GM12878 (cell line): ENCODE results near the gene SPTLC3.

Source experiments
- CBX5 ChIP-seq: sonication (generic); IDR thresholded peaks from 2 replicates; pipeline ENCODE4 v1.6.1; 2016; ENCODE audit warnings: low read depth, moderate library complexity, mild to moderate bottlenecking, inconsistent platforms
- CREM ChIP-seq: IDR thresholded peaks from 2 replicates; pipeline ENCODE4 v1.6.1; 2014; ENCODE audit warnings: antibody characterized with exemption, low read depth
- FOXK2 ChIP-seq: fragments of 450-650 bp; IDR thresholded peaks from 2 replicates; pipeline ENCODE4 v1.6.1; 2017; ENCODE audit warnings: mild to moderate bottlenecking, moderate library complexity
- FOXM1 ChIP-seq: IDR thresholded peaks from 2 replicates; pipeline ENCODE4 v1.6.1; 2012; ENCODE audit warnings: low read depth, mild to moderate bottlenecking, inconsistent platforms, low read length, moderate library complexity
- JUNB ChIP-seq: IDR thresholded peaks from 2 replicates; pipeline ENCODE4 v1.6.1; 2016; ENCODE audit warnings: antibody characterized with exemption, mild to moderate bottlenecking
- POLR2AphosphoS5 ChIP-seq: IDR thresholded peaks from 2 replicates; pipeline ENCODE4 v1.6.1; 2011; ENCODE audit warnings: mild to moderate bottlenecking, low read length, inconsistent platforms
- SIN3A ChIP-seq: IDR thresholded peaks from 2 replicates; pipeline ENCODE4 v1.6.1; 2012; ENCODE audit warnings: low read depth, low read length, improper control_type of control experiment
- SMAD1 ChIP-seq: fragments of 450-650 bp; IDR thresholded peaks from 2 replicates; pipeline ENCODE4 v1.6.1; 2018; ENCODE audit warnings: mild to moderate bottlenecking, low read depth; ENCODE audit not compliant: partially characterized antibody
- SMC3 ChIP-seq: IDR thresholded peaks from 2 replicates; pipeline ENCODE4 v1.6.1; 2011; ENCODE audit warnings: low read length, improper control_type of control experiment, borderline replicate concordance
- TF ChIP-seq, protein P1 (sequence below), 3 experiments: IDR thresholded peaks in 2 of 3; conservative IDR thresholded peaks in 1 of 3; 2 replicates each; pipeline ENCODE4 v1.5.1; 2011; ENCODE audit warnings: low read depth in 3 of 3, low read length in 3 of 3, mild to moderate bottlenecking in 3 of 3, control low read depth in 2 of 3, moderate library complexity in 2 of 3, inconsistent platforms in 1 of 3, mixed read lengths in 1 of 3; ENCODE audit not compliant: control insufficient read depth in 2 of 3, insufficient read depth in 1 of 3; ENCODE audit errors: extremely low read depth in 1 of 3
- TF ChIP-seq, protein P2 (sequence below): fragments of 450-650 bp; IDR thresholded peaks from 2 replicates; pipeline ENCODE4 v1.6.1; 2016; ENCODE audit warnings: mild to moderate bottlenecking

DNA sequence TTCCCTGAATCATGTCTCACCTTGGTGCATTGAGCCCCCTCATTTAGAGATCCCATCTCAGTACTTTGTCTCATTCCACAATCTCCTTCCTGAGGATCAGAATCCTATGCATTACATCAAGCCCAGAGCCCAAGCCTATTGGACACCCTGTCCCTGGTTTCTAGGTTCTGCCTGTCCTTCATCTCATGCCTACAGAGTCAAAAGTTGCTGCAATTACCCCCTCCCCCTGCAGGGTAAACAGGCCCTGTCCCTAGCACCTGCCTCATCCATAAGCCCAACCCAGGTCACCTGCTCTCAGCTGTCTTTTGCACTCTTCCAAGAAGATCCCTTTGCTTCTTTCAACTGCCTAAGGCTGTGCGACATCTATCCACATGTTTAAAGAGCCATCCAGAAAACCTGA lies 93.9 kb downstream of the SPTLC3 start:
- TF ChIP-seq POLR2AphosphoS5: no peak
- TF ChIP-seq, protein P1, sequence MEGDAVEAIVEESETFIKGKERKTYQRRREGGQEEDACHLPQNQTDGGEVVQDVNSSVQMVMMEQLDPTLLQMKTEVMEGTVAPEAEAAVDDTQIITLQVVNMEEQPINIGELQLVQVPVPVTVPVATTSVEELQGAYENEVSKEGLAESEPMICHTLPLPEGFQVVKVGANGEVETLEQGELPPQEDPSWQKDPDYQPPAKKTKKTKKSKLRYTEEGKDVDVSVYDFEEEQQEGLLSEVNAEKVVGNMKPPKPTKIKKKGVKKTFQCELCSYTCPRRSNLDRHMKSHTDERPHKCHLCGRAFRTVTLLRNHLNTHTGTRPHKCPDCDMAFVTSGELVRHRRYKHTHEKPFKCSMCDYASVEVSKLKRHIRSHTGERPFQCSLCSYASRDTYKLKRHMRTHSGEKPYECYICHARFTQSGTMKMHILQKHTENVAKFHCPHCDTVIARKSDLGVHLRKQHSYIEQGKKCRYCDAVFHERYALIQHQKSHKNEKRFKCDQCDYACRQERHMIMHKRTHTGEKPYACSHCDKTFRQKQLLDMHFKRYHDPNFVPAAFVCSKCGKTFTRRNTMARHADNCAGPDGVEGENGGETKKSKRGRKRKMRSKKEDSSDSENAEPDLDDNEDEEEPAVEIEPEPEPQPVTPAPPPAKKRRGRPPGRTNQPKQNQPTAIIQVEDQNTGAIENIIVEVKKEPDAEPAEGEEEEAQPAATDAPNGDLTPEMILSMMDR (IDR thresholded peaks at IDR 0.05 in 2 of 3, conservative IDR thresholded peaks at IDR 0.05 in 1 of 3; ENCODE audit: control insufficient read depth in 2 of 3, extremely low read depth in 1 of 3, insufficient read depth in 1 of 3, low read depth in 3 of 3, low read length in 3 of 3): no peak
- TF ChIP-seq SIN3A: no peak
- TF ChIP-seq SMC3: no peak
- no peak for TF ChIP-seq JUNB
- no peak for TF ChIP-seq CREM
- no peak for TF ChIP-seq FOXM1
- TF ChIP-seq, protein P2, sequence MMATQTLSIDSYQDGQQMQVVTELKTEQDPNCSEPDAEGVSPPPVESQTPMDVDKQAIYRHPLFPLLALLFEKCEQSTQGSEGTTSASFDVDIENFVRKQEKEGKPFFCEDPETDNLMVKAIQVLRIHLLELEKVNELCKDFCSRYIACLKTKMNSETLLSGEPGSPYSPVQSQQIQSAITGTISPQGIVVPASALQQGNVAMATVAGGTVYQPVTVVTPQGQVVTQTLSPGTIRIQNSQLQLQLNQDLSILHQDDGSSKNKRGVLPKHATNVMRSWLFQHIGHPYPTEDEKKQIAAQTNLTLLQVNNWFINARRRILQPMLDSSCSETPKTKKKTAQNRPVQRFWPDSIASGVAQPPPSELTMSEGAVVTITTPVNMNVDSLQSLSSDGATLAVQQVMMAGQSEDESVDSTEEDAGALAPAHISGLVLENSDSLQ: no peak
- TF ChIP-seq FOXK2: no peak
- no peak for TF ChIP-seq CBX5
- no peak for TF ChIP-seq SMAD1
